GM12878 (cell line): ENCODE measurements around the gene MANBA. TPM values are rescaled to one million over a fixed set of nuclear protein-coding genes. Genes with fewer than 3 reads are reported as not detected.
A peak's percentile ranks its signal among the peaks of the same experiment; 100 is the strongest.

Experiments
- EZH2 ChIP-seq: IDR thresholded peaks from 2 replicates; pipeline ENCODE4 v1.6.1; 2012; ENCODE audit warnings: low read depth, mild to moderate bottlenecking, control low read depth, inconsistent platforms, low read length, borderline replicate concordance; ENCODE audit not compliant: control insufficient read depth
- GABPA ChIP-seq: IDR thresholded peaks from 2 replicates; pipeline ENCODE4 v1.6.1; 2014; ENCODE audit warnings: antibody characterized with exemption, low read depth, mild to moderate bottlenecking, inconsistent platforms
- MXI1 ChIP-seq: fragments of 150-350 bp; IDR thresholded peaks from 2 replicates; pipeline ENCODE4 v1.6.1; 2011; ENCODE audit warnings: low read depth, mild to moderate bottlenecking, inconsistent platforms, low read length, improper control_type of control experiment
- RAD51 ChIP-seq: fragments of 450-650 bp; IDR thresholded peaks from 2 replicates; pipeline ENCODE4 v1.6.1; 2016; ENCODE audit warnings: moderate library complexity, mild to moderate bottlenecking, inconsistent platforms
- RELB ChIP-seq: fragments of 450-650 bp; IDR thresholded peaks from 2 replicates; pipeline ENCODE4 v1.6.1; 2017; ENCODE audit warnings: low read depth, mild to moderate bottlenecking, moderate library complexity
- SREBF1 ChIP-seq: IDR thresholded peaks from 2 replicates; pipeline ENCODE4 v1.6.1; 2012; ENCODE audit warnings: mild to moderate bottlenecking, low read length
- TARDBP ChIP-seq: IDR thresholded peaks from 2 replicates; pipeline ENCODE4 v1.6.1; 2016; ENCODE audit warnings: borderline replicate concordance
- ZNF687 ChIP-seq: fragments of 450-650 bp; IDR thresholded peaks from 2 replicates; pipeline ENCODE4 v1.6.1; 2017; ENCODE audit warnings: mild to moderate bottlenecking, moderate library complexity
- polyA plus RNA-seq, 11 experiments: library from polyadenylated mRNA; depleted of rRNA in 4 of 11; unstranded in 6 of 11; stranded (reverse) in 5 of 11; fragments of >200 nt; fragmentation: Nextera tagmentation in 4 of 11; fragmentation: Illumina TruSeq in 1 of 11; extraction: Ambion mirVana in 4 of 11; extraction: Trizol in 1 of 11; gene quantifications; 1 replicate in 1 of 11; 2 replicates in 10 of 11; pipeline versions ENCODE4 v1.2.1 to v1.2.3, GENCODE V29; 2011 to 2016; ENCODE audit warnings: inconsistent platforms in 2 of 11, missing spikeins in 2 of 11, low read depth in 1 of 11
- total RNA-seq, 4 experiments: library from RNA; depleted of rRNA in 3 of 4; stranded (reverse); fragments of >200 nt in 3 of 4; fragmentation: Illumina TruSeq in 1 of 4; extraction: Trizol in 1 of 4; gene quantifications; 2 replicates each; pipeline versions ENCODE4 v1.2.1 to v1.2.3, GENCODE V29; 2013 to 2021
- TF ChIP-seq, protein P1 (sequence below): fragments of 450-650 bp; IDR thresholded peaks from 2 replicates; pipeline ENCODE4 v1.6.1; 2016; ENCODE audit warnings: mild to moderate bottlenecking
- TF ChIP-seq, protein P2 (sequence below): IDR thresholded peaks from 2 replicates; pipeline ENCODE4 v1.6.1; 2012; ENCODE audit warnings: low read depth, low read length, improper control_type of control experiment
- TF ChIP-seq, protein P3 (sequence below): fragments of 450-650 bp; conservative IDR thresholded peaks from 2 replicates; pipeline ENCODE4 v1.6.1; 2017; ENCODE audit warnings: mild to moderate bottlenecking, moderate library complexity
- TF ChIP-seq, protein P4 (sequence below): fragments of 450-650 bp; IDR thresholded peaks from 2 replicates; pipeline ENCODE4 v1.6.1; 2014; ENCODE audit warnings: mild to moderate bottlenecking
- TF ChIP-seq, protein P5 (sequence below): IDR thresholded peaks from 2 replicates; pipeline ENCODE4 v1.6.1; 2012; ENCODE audit warnings: low read length, inconsistent platforms

Gene MANBA
- total and polyA plus RNA-seq, 10 of the 15 experiments (the other 5 are each of a cell fraction or from before 2014, with no cell fraction given), result 3.8 to 19.0 (median 12.5) TPM

GRCh38 chr4:102760645-102761295 lies at the start of gene MANBA (continued):
- TF ChIP-seq, protein P1, sequence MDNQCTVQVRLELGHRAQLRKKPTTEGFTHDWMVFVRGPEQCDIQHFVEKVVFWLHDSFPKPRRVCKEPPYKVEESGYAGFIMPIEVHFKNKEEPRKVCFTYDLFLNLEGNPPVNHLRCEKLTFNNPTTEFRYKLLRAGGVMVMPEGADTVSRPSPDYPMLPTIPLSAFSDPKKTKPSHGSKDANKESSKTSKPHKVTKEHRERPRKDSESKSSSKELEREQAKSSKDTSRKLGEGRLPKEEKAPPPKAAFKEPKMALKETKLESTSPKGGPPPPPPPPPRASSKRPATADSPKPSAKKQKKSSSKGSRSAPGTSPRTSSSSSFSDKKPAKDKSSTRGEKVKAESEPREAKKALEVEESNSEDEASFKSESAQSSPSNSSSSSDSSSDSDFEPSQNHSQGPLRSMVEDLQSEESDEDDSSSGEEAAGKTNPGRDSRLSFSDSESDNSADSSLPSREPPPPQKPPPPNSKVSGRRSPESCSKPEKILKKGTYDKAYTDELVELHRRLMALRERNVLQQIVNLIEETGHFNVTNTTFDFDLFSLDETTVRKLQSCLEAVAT, result no peak
- TF ChIP-seq RELB (0 out of 2 replicates have a peak, but pooled peaks have one; percentile 21), EZH2 (no peak), TARDBP (peak; percentile 13; the same call in 1 of the 2 replicates), ZNF687 (0 out of 2 replicates have a peak, but pooled peaks have one; percentile 15), RAD51 (peak; percentile 40), SREBF1 (no peak), GABPA (no peak), MXI1 (no peak; the same call in none of the 2 replicates)
- TF ChIP-seq, protein P2, sequence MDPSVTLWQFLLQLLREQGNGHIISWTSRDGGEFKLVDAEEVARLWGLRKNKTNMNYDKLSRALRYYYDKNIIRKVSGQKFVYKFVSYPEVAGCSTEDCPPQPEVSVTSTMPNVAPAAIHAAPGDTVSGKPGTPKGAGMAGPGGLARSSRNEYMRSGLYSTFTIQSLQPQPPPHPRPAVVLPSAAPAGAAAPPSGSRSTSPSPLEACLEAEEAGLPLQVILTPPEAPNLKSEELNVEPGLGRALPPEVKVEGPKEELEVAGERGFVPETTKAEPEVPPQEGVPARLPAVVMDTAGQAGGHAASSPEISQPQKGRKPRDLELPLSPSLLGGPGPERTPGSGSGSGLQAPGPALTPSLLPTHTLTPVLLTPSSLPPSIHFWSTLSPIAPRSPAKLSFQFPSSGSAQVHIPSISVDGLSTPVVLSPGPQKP, result 0 out of 2 replicates have a peak, but pooled peaks have one; percentile 34
- TF ChIP-seq, protein P3, sequence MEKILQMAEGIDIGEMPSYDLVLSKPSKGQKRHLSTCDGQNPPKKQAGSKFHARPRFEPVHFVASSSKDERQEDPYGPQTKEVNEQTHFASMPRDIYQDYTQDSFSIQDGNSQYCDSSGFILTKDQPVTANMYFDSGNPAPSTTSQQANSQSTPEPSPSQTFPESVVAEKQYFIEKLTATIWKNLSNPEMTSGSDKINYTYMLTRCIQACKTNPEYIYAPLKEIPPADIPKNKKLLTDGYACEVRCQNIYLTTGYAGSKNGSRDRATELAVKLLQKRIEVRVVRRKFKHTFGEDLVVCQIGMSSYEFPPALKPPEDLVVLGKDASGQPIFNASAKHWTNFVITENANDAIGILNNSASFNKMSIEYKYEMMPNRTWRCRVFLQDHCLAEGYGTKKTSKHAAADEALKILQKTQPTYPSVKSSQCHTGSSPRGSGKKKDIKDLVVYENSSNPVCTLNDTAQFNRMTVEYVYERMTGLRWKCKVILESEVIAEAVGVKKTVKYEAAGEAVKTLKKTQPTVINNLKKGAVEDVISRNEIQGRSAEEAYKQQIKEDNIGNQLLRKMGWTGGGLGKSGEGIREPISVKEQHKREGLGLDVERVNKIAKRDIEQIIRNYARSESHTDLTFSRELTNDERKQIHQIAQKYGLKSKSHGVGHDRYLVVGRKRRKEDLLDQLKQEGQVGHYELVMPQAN, result peak; percentile 85
- TF ChIP-seq, protein P4, sequence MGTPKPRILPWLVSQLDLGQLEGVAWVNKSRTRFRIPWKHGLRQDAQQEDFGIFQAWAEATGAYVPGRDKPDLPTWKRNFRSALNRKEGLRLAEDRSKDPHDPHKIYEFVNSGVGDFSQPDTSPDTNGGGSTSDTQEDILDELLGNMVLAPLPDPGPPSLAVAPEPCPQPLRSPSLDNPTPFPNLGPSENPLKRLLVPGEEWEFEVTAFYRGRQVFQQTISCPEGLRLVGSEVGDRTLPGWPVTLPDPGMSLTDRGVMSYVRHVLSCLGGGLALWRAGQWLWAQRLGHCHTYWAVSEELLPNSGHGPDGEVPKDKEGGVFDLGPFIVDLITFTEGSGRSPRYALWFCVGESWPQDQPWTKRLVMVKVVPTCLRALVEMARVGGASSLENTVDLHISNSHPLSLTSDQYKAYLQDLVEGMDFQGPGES, result no peak
- TF ChIP-seq, protein P5, sequence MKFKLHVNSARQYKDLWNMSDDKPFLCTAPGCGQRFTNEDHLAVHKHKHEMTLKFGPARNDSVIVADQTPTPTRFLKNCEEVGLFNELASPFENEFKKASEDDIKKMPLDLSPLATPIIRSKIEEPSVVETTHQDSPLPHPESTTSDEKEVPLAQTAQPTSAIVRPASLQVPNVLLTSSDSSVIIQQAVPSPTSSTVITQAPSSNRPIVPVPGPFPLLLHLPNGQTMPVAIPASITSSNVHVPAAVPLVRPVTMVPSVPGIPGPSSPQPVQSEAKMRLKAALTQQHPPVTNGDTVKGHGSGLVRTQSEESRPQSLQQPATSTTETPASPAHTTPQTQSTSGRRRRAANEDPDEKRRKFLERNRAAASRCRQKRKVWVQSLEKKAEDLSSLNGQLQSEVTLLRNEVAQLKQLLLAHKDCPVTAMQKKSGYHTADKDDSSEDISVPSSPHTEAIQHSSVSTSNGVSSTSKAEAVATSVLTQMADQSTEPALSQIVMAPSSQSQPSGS, result no peak
